HEK293 (cell line): ENCODE data around the gene WASF3.

ENCODE experiments used
- CTCF ChIP-seq: fragments of 450-650 bp; formaldehyde crosslinking; IDR thresholded peaks from 2 replicates; pipeline ENCODE4 v1.5.1; 2016; ENCODE audit warnings: missing biosample characterization, missing genetic modification characterization
- KLF10 ChIP-seq: fragments of 450-650 bp; IDR thresholded peaks from 2 replicates; pipeline ENCODE4 v1.5.1; 2018; ENCODE audit warnings: missing biosample characterization, mild to moderate bottlenecking, missing genetic modification characterization
- PBX3 ChIP-seq: sonication (generic); formaldehyde crosslinking; IDR thresholded peaks from 2 replicates; pipeline ENCODE4 v1.8.1; 2022; ENCODE audit warnings: mild to moderate bottlenecking, moderate library complexity, missing genetic modification reagents
- REST ChIP-seq: fragments of 450-650 bp; formaldehyde crosslinking; IDR thresholded peaks from 2 replicates; pipeline ENCODE4 v1.5.1; 2016; ENCODE audit warnings: missing biosample characterization, missing genetic modification characterization
- TCF7L2 ChIP-seq: IDR thresholded peaks from 2 replicates; pipeline ENCODE4 v1.6.1; 2011; ENCODE audit warnings: low read depth, mild to moderate bottlenecking, inconsistent platforms, low read length, moderate library complexity, borderline replicate concordance
- ZNF121 ChIP-seq: fragments of 450-650 bp; formaldehyde crosslinking; IDR thresholded peaks from 2 replicates; pipeline ENCODE4 v1.5.1; 2016; ENCODE audit warnings: missing biosample characterization, missing genetic modification characterization
- ZNF362 ChIP-seq: fragments of 450-650 bp; formaldehyde crosslinking; IDR thresholded peaks from 2 replicates; pipeline ENCODE4 v1.5.1; 2016; ENCODE audit warnings: missing biosample characterization, missing genetic modification characterization
- ZNF561 ChIP-seq: fragments of 450-650 bp; IDR thresholded peaks from 2 replicates; pipeline ENCODE4 v1.5.1; 2018; ENCODE audit warnings: missing biosample characterization, missing genetic modification characterization, borderline replicate concordance
- ZNF580 ChIP-seq: fragments of 450-650 bp; formaldehyde crosslinking; IDR thresholded peaks from 2 replicates; pipeline ENCODE4 v1.5.1; 2016; ENCODE audit warnings: missing biosample characterization, missing genetic modification characterization
- TF ChIP-seq, protein P1 (sequence below): fragments of 450-650 bp; formaldehyde crosslinking; IDR thresholded peaks from 2 replicates; pipeline ENCODE4 v1.5.1; 2016; ENCODE audit warnings: missing biosample characterization, missing genetic modification characterization, low read depth
- TF ChIP-seq, protein P2 (sequence below): IDR thresholded peaks from 2 replicates; pipeline ENCODE4 v1.6.1; 2011; ENCODE audit warnings: mild to moderate bottlenecking, low read depth, low read length, borderline replicate concordance

- TF ChIP-seq CTCF (tag by site-specific recombination) (no peak), ZNF121 (no peak), PBX3 (CRISPR knock-in tag) (no peak), ZNF362 (tag by site-specific recombination) (no peak), TCF7L2 (no peak), KLF10 (no peak), REST (tag by site-specific recombination) (no peak), ZNF561 (tag by site-specific recombination) (no peak), ZNF580 (tag by site-specific recombination) (no peak)
- TF ChIP-seq, protein P1, sequence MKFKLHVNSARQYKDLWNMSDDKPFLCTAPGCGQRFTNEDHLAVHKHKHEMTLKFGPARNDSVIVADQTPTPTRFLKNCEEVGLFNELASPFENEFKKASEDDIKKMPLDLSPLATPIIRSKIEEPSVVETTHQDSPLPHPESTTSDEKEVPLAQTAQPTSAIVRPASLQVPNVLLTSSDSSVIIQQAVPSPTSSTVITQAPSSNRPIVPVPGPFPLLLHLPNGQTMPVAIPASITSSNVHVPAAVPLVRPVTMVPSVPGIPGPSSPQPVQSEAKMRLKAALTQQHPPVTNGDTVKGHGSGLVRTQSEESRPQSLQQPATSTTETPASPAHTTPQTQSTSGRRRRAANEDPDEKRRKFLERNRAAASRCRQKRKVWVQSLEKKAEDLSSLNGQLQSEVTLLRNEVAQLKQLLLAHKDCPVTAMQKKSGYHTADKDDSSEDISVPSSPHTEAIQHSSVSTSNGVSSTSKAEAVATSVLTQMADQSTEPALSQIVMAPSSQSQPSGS (tag by site-specific recombination): no peak
- TF ChIP-seq, protein P2, sequence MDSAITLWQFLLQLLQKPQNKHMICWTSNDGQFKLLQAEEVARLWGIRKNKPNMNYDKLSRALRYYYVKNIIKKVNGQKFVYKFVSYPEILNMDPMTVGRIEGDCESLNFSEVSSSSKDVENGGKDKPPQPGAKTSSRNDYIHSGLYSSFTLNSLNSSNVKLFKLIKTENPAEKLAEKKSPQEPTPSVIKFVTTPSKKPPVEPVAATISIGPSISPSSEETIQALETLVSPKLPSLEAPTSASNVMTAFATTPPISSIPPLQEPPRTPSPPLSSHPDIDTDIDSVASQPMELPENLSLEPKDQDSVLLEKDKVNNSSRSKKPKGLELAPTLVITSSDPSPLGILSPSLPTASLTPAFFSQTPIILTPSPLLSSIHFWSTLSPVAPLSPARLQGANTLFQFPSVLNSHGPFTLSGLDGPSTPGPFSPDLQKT: no peak
Measured at GRCh38 chr13:26522571-26522970, 34.9 kb upstream of the WASF3 start.
